Suprapubic skin (tissue), 4 donors: ENCODE results near the gene OR7A10. TPM values are rescaled to one million over a fixed set of nuclear protein-coding genes. Genes with fewer than 3 reads are reported as not detected.

Source experiments
- DNase-seq, 2 donors: peaks; one replicate each; pipeline ENCODE4 v3.0.0-alpha.2; 2019; ENCODE audit warnings: low spot score in 2 of 2
- H3K27ac ChIP-seq: fragments of 200-600 bp; sonication (generic); one replicate; pipeline ENCODE4 v1.5.1; 2019
- H3K27me3 ChIP-seq: fragments of 200-600 bp; sonication (generic); one replicate; pipeline ENCODE4 v1.5.1; 2019
- H3K36me3 ChIP-seq: fragments of 200-600 bp; sonication (generic); one replicate; pipeline ENCODE4 v1.5.1; 2019
- H3K4me1 ChIP-seq: fragments of 200-600 bp; sonication (generic); one replicate; pipeline ENCODE4 v1.5.1; 2019
- H3K4me3 ChIP-seq: fragments of 200-600 bp; sonication (generic); one replicate; pipeline ENCODE4 v1.5.1; 2019; ENCODE audit warnings: mild to moderate bottlenecking
- H3K9me3 ChIP-seq: fragments of 200-600 bp; sonication (generic); one replicate; pipeline ENCODE4 v1.5.1; 2019
- CTCF ChIP-seq, 2 donors: fragments of 200-600 bp in 1 of 2; fragments of 450-650 bp in 1 of 2; sonication (generic) in 1 of 2; IDR thresholded peaks; one replicate each; pipeline ENCODE4 v1.5.1; 2016 to 2019; ENCODE audit warnings: antibody characterized with exemption in 2 of 2, mild to moderate bottlenecking in 1 of 2, moderate library complexity in 1 of 2
- EP300 ChIP-seq: sonication (generic); formaldehyde crosslinking; IDR thresholded peaks from one replicate; pipeline ENCODE4 v1.6.1; 2017; ENCODE audit warnings: antibody characterized with exemption
- POLR2A ChIP-seq, 2 donors: fragments of 450-650 bp; IDR thresholded peaks; one replicate each; pipeline ENCODE4 v1.6.1; 2017; ENCODE audit warnings: antibody characterized with exemption in 2 of 2, mild to moderate bottlenecking in 2 of 2, moderate library complexity in 2 of 2
- POLR2AphosphoS5 ChIP-seq, 3 donors: sonication (generic); formaldehyde crosslinking; IDR thresholded peaks; one replicate each; pipeline ENCODE4 v1.6.1; 2017; ENCODE audit warnings: antibody characterized with exemption in 3 of 3
- WGBS: methylation state at CpG from one replicate; pipeline ENCODE4 v1.1.5; 2018; 5-methylcytosine and 5-hydroxymethylcytosine counted together
- total RNA-seq, 4 donors: library from RNA; depleted of rRNA; stranded (reverse); fragments of >200 nt; gene quantifications; one replicate each; pipeline ENCODE4 v1.1.0, GENCODE V29; 2016

Gene OR7A10
- total RNA-seq, 4 donors from 2014 or later = not detected

- no peak for DNase-seq
- no peaks in the 10 kb centered on the region for H3K36me3 ChIP-seq
- TF ChIP-seq EP300 (no peak), POLR2AphosphoS5 (IDR thresholded peaks at IDR 0.05) (no peak), POLR2A (IDR thresholded peaks at IDR 0.05) (no peak), CTCF (IDR thresholded peaks at IDR 0.05) (no peak)
- H3K27ac ChIP-seq = no peak overlapping the region
- no peaks in the 10 kb centered on the region for H3K9me3 ChIP-seq
- WGBS = 76% methylated on average over 5 of the region's 5 CpGs
- H3K27me3 ChIP-seq = peaks cover 19% of the 10 kb centered on the region
- H3K4me1 ChIP-seq = no peaks in the 10 kb centered on the region
- H3K4me3 ChIP-seq = no peak overlapping the region
These were observed 19.8 kb upstream of the OR7A10 start for GRCh38 chr19:14868497-14868896.

- Histone ChIP-seq H3K9me3 (no peaks in the 10 kb centered on the region), H3K27ac (no peak overlapping the region), H3K36me3 (no peaks in the 10 kb centered on the region), H3K4me3 (no peak overlapping the region), H3K27me3 (peaks cover 17% of the 10 kb centered on the region), H3K4me1 (no peaks in the 10 kb centered on the region)
- no peak for DNase-seq
- WGBS = 26% methylated on average over 6 of the region's 6 CpGs
- no peak for TF ChIP-seq EP300
- TF ChIP-seq POLR2A (IDR thresholded peaks at IDR 0.05) = no peak
- no peak for TF ChIP-seq CTCF (IDR thresholded peaks at IDR 0.05)
- TF ChIP-seq POLR2AphosphoS5 (IDR thresholded peaks at IDR 0.05) = no peak
These were observed 5.1 kb downstream of the OR7A10 start for GRCh38 chr19:14843578-14843977.

DNA sequence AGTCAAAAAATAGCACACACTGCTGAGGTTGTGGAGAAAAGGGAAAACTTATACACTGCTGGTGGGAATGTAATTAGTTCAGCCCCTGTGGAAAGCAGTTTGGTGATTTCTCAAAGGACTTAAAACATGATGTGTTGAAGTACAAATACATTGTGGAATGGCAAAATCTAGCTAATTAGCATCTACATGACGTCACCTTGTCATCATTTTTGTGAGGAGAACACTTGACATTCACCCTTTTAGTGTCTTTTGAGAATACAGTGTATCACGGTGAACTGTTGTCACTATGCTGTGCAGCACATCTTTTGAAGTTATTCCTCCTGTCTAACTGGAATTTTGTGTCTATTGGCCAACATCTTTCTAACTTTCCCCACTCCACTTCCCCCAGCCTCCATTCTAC lies 5.6 kb downstream of the OR7A10 start:
- H3K27me3 ChIP-seq = peaks cover 17% of the 10 kb centered on the region
- no peak for DNase-seq
- H3K9me3 ChIP-seq = no peaks in the 10 kb centered on the region
- WGBS = 26% methylated on average over 2 of the region's 2 CpGs
- H3K36me3 ChIP-seq = no peaks in the 10 kb centered on the region
- H3K4me3 ChIP-seq = no peak overlapping the region
- H3K27ac ChIP-seq = no peak overlapping the region
- TF ChIP-seq POLR2AphosphoS5 (IDR thresholded peaks at IDR 0.05) (no peak), EP300 (no peak), POLR2A (IDR thresholded peaks at IDR 0.05) (no peak), CTCF (IDR thresholded peaks at IDR 0.05) (no peak)
- H3K4me1 ChIP-seq = no peaks in the 10 kb centered on the region

DNA sequence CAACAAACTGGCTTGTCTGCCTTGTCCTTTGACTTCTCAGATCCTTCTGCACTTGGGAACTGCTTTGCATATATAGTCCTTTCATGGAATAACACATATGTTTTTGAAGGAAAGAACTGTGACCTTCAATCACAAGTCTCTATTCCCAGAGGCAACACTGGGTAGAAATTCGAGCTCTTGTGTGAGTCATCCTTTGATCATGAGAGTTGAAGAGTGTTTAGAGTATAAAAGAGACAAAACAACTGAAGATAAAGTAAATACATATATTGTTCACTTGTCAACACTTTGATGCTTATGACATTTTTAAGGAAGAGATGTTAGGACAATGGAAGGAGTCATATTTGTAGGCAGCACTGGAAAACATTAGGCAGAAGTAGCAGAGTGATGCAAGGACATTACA lies 8.5 kb downstream of the OR7A10 start:
- WGBS = 16% methylated on average over 1 of the region's 1 CpG
- no peak overlapping the region for H3K4me3 ChIP-seq
- no peak for DNase-seq
- no peaks in the 10 kb centered on the region for H3K4me1 ChIP-seq
- no peaks in the 10 kb centered on the region for H3K36me3 ChIP-seq
- TF ChIP-seq POLR2AphosphoS5 (IDR thresholded peaks at IDR 0.05) (no peak), CTCF (IDR thresholded peaks at IDR 0.05) (no peak), EP300 (no peak), POLR2A (IDR thresholded peaks at IDR 0.05) (no peak)
- no peak overlapping the region for H3K27ac ChIP-seq
- no peaks in the 10 kb centered on the region for H3K9me3 ChIP-seq
- H3K27me3 ChIP-seq = peaks cover 9% of the 10 kb centered on the region

DNA sequence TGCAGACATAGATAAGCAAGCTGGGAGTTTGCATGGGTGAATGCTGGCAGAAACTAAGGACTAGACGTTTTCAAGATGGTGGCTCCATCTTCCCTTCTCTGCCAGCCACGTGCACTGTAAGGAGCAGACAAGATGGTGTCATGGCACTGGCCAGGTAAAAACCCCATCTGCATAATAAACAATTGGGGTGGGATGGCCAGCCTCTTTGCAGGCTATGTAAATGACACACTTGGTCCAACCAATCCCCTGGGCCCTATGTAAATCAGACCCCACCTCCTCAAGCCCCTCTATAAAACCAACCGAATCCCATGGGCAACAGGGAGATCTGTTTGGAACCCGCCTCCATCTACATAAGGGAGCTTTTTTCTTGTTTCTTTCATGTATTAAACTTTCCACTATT lies 11.3 kb downstream of the OR7A10 start:
- Histone ChIP-seq H3K36me3 (no peaks in the 10 kb centered on the region), H3K4me3 (no peak overlapping the region), H3K27me3 (peaks cover 2% of the 10 kb centered on the region), H3K4me1 (peaks cover 3% of the 10 kb centered on the region), H3K27ac (no peak overlapping the region), H3K9me3 (no peaks in the 10 kb centered on the region)
- TF ChIP-seq POLR2A (IDR thresholded peaks at IDR 0.05) = no peak
- TF ChIP-seq CTCF (IDR thresholded peaks at IDR 0.05) = no peak
- no peak for TF ChIP-seq EP300
- no peak for TF ChIP-seq POLR2AphosphoS5 (IDR thresholded peaks at IDR 0.05)
- 76% methylated on average over 4 of the region's 4 CpGs for WGBS
- no peak for DNase-seq
